Parathyroid adenoma (tissue), 2 donors: ENCODE measurements around the gene LRRC47.

ENCODE experiments used
- H2AFZ ChIP-seq: fragments of 300-600 bp; sonication (generic); one replicate; pipeline ENCODE4 v1.7.0; 2017; ENCODE audit warnings: antibody characterized with exemption, mild to moderate bottlenecking
- H3K27ac ChIP-seq: fragments of 300-600 bp; sonication (generic); one replicate; pipeline ENCODE4 v1.7.0; 2017
- H3K27me3 ChIP-seq: fragments of 300-600 bp; sonication (generic); one replicate; pipeline ENCODE4 v1.7.0; 2017; ENCODE audit warnings: low read length; ENCODE audit not compliant: control insufficient read depth, insufficient read depth
- H3K36me3 ChIP-seq: fragments of 300-600 bp; sonication (generic); one replicate; pipeline ENCODE4 v1.7.0; 2017; ENCODE audit warnings: low read length; ENCODE audit not compliant: control insufficient read depth, insufficient read depth
- H3K4me1 ChIP-seq: fragments of 300-600 bp; sonication (generic); one replicate; pipeline ENCODE4 v1.7.0; 2017; ENCODE audit warnings: control low read depth
- H3K4me2 ChIP-seq: fragments of 300-600 bp; sonication (generic); one replicate; pipeline ENCODE4 v1.7.0; 2017; ENCODE audit warnings: low read length
- H3K4me3 ChIP-seq: fragments of 300-600 bp; sonication (generic); one replicate; pipeline ENCODE4 v1.7.0; 2017; ENCODE audit warnings: low read depth, low read length
- H3K79me2 ChIP-seq: fragments of 300-600 bp; sonication (generic); one replicate; pipeline ENCODE4 v1.7.0; 2017; ENCODE audit warnings: control low read depth
- H3K9ac ChIP-seq: fragments of 300-600 bp; sonication (generic); one replicate; pipeline ENCODE4 v1.7.0; 2017; ENCODE audit warnings: mild to moderate bottlenecking
- H3K9me3 ChIP-seq: fragments of 300-600 bp; sonication (generic); one replicate; pipeline ENCODE4 v1.7.0; 2017; ENCODE audit warnings: low read length; ENCODE audit not compliant: control insufficient read depth
- CTCF ChIP-seq: fragments of 300-600 bp; sonication (generic); IDR thresholded peaks from one replicate; pipeline ENCODE4 v1.7.0; 2017; ENCODE audit warnings: antibody characterized with exemption, mild to moderate bottlenecking
- donor health status: primary hyperparathyroidism.

LRRC47 gene

GRCh38 chr1:3762151-3762872 is 34.0 kb downstream of the LRRC47 start:
- Histone ChIP-seq H3K4me3 (no peak overlapping the region), H2AFZ (no peak overlapping the region), H3K36me3 (no peaks in the 10 kb centered on the region), H3K4me2 (no peak overlapping the region), H3K27me3 (no peaks in the 10 kb centered on the region), H3K27ac (no peak overlapping the region), H3K79me2 (no peaks in the 10 kb centered on the region), H3K9ac (no peak overlapping the region), H3K4me1 (no peaks in the 10 kb centered on the region), H3K9me3 (no peaks in the 10 kb centered on the region)
- no peak for TF ChIP-seq CTCF

- no peaks in the 10 kb centered on the region for H3K27me3 ChIP-seq
- H3K9me3 ChIP-seq = no peaks in the 10 kb centered on the region
- H3K36me3 ChIP-seq = no peaks in the 10 kb centered on the region
- H3K4me2 ChIP-seq = no peak overlapping the region
- no peak overlapping the region for H3K4me3 ChIP-seq
- H2AFZ ChIP-seq = no peak overlapping the region
- no peak for TF ChIP-seq CTCF
- H3K79me2 ChIP-seq = no peaks in the 10 kb centered on the region
- H3K9ac ChIP-seq = no peak overlapping the region
- no peak overlapping the region for H3K27ac ChIP-seq
- no peaks in the 10 kb centered on the region for H3K4me1 ChIP-seq
These were observed 34.8 kb downstream of the LRRC47 start for GRCh38 chr1:3761296-3762010.

- no peaks in the 10 kb centered on the region for H3K27me3 ChIP-seq
- H3K79me2 ChIP-seq = no peaks in the 10 kb centered on the region
- H3K36me3 ChIP-seq = no peaks in the 10 kb centered on the region
- H2AFZ ChIP-seq = no peak overlapping the region
- no peak overlapping the region for H3K4me2 ChIP-seq
- no peaks in the 10 kb centered on the region for H3K9me3 ChIP-seq
- no peak for TF ChIP-seq CTCF
- no peak overlapping the region for H3K27ac ChIP-seq
- H3K4me1 ChIP-seq = no peaks in the 10 kb centered on the region
- no peak overlapping the region for H3K4me3 ChIP-seq
- no peak overlapping the region for H3K9ac ChIP-seq
These were observed 36.5 kb downstream of the LRRC47 start for GRCh38 chr1:3759796-3760195.

- no peaks in the 10 kb centered on the region for H3K36me3 ChIP-seq
- H3K4me3 ChIP-seq = no peak overlapping the region
- H3K27ac ChIP-seq = no peak overlapping the region
- H3K9me3 ChIP-seq = no peaks in the 10 kb centered on the region
- H3K9ac ChIP-seq = no peak overlapping the region
- no peaks in the 10 kb centered on the region for H3K79me2 ChIP-seq
- no peaks in the 10 kb centered on the region for H3K4me1 ChIP-seq
- H3K27me3 ChIP-seq = no peaks in the 10 kb centered on the region
- TF ChIP-seq CTCF = no peak
- H2AFZ ChIP-seq = no peak overlapping the region
- no peak overlapping the region for H3K4me2 ChIP-seq
These were observed 37.1 kb downstream of the LRRC47 start for GRCh38 chr1:3759164-3759563.
